ENCODE results near the gene EFEMP2.
A peak's percentile ranks its signal among the peaks of the same experiment; 100 is the strongest.

Gene EFEMP2

DNA sequence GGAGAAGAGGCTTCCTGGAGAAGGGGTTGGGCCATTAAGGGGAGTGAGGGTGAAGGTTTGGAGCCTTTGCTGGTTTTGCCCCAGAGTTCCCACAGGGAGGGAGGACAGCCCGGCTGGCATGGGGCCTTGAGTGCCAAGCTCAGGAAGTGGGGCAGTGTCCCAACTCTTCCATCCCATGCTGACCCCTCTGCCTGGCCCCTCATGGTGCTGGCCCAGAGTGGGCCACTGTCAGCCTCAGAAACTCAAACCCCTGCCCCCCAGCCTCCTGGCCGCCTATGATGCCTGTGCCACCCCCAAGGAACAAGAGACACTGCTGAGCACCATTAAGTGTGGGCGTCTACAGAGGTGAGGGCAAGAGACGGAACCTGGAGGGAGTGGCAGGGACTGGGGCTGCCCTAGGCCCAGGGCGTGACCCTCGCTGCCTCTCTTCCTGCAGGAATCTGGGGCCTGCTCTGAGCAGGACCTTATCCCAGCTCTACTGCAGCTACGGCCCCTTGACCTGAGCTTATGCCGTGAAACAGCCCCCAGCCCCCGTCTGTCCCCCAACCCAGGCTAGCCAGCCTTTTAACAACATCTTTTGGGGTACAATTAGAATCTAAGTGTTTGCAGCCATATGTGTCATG, 6.9 kb downstream of the EFEMP2 start:
- DNase-seq: no peak

DNA sequence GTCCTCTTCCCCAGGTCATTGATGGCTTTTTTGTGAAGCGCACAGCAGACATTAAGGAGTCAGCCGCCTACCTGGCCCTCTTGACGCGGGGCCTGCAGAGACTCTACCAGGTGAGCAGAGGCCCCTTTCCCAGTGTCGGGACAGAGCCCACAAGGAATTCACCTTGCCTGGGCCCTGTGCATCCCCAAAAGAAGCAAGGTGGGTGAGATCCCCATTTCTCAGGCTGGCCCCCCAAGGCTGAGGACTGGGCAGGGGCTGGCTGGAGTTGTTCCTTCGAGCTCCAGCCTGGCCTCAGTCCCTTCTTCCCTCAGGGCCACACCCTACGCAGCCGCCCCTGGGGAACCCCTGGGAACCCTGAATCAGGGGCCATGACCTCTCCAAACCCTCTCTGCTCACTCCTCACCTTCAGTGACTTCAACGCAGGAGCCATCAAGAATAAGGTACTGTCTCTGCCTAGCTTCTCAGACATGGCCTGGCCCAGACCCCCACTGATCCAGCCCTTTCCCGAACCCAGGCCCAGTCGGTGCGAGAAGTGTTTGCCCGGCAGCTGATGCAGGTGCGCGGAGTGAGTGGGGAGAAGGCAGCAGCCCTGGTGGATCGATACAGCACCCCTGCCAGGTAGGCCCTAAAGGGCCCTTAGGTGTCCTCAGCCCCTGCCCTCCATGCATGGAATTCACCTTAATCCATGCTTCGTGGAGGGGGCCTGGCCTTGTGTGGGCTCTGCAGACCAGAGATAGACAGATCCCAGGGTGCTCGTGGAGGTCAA, 7.7 kb downstream of the EFEMP2 start:
- no peak for DNase-seq

DNA sequence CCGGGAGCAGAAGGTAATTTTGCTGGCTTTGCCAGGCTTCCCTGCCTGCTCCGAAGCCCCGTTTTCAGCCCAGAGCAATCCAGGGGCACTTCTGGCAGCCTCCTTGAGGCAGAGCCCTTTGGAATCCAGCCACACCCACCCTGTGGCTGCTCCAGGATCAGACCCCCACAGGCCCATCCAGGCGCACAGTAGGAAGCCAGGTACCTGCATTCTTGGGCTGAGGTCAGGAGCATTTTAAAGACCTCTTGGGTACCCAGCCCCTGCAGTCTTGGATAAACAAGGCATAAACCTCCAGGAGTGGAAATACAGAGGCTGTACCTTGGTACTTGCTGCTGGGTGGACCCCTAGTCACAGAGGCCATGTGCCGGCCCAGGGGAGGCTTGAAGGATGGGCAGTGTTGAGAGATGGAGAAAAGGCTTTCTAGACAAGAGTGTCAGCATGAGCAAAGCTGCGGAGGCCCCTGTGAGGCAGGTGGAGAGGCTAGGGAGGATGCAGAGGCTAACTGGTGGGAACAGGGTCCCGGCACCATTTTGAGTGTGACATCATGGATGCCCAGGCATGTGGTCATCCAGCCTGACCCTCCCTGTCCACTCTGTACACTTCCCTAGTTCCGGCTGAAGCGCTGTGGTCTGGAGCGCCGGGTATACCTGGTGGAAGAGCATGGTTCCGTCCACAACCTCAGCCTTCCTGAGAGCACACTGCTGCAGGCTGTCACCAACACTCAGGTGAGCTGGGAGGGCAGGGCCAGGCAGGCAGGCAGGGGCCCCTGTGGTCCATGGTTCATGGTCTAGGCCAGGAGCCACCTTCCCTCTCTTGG, 8.5 kb downstream of the EFEMP2 start:
- no peak for DNase-seq

DNA sequence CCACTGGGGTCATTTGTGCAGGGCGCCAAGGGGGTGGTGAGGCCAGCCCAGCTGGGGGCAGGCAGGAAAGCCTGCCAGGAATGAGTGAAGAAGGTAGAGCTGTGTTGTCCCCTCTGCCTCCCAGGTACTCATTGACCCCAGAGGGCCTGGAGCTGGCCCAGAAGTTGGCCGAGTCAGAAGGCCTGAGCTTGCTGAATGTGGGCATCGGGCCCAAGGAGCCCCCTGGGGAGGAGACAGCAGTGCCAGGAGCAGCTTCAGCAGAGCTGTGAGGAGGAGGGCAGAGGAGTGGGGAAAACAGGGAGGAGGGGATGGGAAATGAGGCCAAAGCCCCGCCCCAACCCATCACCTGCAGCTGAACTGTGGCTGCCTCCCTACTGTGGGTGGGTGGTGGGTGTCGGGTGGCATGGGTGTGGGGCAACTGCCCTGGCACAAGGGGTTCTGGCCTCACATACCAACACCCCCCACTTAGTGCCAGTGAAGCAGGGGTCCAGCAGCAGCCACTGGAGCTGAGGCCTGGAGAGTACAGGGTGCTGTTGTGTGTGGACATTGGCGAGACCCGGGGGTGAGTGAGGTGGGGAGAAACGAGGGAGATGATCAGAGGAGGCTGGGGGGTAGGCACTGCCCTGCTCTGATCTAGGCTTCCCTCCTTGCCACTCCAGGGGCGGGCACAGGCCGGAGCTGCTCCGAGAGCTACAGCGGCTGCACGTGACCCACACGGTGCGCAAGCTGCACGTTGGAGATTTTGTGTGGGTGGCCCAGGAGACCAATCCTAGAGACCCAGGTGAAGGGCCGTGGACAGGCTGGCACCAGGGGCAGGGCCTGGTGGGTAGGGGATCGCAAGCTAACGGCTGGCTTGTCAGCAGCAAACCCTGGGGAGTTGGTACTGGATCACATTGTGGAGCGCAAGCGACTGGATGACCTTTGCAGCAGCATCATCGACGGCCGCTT, 9.4 kb downstream of the EFEMP2 start:
- no peak for DNase-seq

DNA sequence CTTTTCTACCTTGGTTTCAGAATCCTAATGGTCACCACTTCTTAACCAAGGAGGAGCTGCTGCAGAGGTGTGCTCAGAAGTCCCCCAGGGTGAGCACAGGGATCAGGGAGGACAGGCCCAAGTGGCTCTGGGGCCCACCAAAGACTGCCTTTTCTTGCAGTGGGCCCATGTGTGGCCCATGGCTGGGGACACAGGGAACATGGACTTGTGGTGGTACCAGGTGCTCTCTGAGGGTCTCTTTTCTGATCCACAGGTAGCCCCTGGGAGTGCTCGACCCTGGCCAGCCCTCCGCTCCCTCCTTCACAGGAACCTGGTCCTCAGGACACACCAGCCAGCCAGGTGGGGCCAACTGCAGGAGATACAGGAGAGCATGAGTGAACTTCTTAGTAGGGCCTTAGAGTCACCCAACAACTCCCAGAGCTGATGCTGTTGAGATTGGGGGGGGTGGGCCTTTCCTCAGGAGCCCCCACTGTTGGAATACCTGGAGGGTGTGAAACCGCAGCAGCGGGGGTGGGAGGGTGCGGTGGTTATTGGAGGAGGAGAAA, 10.3 kb downstream of the EFEMP2 start:
- no peak for DNase-seq

DNA sequence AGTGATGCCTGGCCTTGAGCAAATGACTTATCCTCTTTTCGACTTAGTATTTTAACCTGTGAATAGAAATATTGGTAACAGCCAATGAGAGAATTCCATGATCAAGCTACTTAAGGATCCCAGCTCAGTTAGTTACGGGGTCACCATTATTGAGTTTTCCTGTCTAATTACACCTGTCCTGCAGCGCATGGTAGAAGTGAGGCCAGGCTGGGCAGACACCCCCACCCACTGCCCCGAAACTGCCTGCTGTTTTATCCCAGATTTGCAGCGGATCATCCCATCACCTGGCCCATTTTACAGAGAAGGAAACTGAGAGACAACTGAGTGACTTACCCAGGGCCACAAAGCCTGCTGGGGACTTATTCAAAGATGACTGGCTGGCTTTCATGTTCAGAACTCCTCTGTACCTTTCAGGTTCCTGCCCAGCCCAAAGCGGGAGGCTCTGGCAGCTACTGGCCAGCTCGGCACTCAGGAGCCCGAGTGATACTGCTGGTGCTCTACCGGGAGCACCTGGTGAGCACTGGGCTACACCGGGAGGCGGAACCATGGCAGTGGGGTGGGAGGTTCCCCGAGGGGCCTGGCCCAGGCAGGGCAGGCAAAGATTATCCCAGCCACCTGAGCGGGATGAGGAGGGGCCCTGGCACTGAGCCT, 10.9 kb downstream of the EFEMP2 start:
- no peak for DNase-seq

DNA sequence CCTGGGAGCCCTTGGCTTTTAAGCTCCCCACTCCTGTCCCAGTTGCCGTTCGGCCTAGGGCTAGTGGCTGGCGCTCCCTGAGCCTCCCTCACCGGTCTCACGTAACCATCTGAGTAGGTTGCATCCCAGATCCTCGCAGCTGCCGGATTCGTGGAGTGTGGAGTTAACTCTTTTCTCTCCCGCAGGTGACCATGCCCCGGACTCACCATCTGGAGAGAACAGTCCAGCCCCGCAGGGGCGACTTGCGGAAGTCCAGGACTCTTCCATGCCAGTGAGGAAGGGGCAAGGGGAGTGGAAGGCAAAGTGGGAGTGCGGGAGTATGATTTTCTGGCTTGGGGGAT, 11.5 kb downstream of the EFEMP2 start:
- no peak for DNase-seq

DNA sequence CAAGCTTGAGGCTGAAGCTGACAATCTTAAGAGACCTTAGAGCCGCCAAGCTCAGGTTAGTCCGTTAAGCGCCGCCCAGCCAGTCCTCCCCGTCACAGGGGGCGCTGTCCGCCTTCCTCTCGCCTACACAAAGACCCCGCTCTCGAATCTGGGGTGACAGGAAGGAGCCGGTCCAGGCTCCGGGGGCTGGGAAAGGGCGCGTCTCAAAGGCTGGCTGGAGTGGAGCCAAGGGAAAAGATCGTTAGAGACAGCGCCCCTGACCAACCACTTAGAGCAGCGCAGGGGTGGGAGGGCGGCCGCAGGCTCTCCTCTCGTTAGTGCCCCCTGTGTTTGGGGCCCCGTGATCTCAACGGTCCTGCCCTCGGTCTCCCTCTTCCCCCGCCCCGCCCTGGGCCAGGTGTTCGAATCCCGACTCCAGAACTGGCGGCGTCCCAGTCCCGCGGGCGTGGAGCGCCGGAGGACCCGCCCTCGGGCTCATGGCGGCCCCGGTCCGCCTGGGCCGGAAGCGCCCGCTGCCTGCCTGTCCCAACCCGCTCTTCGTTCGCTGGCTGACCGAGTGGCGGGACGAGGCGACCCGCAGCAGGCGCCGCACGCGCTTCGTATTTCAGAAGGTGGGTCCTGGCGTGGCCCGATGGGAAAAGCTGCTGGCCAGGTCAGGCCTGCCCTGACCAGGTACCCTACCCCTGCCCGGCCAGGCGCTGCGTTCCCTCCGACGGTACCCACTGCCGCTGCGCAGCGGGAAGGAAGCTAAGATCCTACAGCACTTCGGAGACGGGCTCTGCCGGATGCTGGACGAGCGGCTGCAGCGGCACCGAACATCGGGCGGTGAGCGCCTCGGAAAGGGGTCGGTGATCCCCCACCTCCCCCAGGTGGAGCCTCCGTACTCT, 12.1 kb downstream of the EFEMP2 start, which contains the start of gene MUS81:
TSS of gene MUS81 (plus strand) at position 156 of the 887 bp plus-strand sequence. CDS start at position 477, 321 bp downstream.
- peak; percentile 97 for DNase-seq

DNA sequence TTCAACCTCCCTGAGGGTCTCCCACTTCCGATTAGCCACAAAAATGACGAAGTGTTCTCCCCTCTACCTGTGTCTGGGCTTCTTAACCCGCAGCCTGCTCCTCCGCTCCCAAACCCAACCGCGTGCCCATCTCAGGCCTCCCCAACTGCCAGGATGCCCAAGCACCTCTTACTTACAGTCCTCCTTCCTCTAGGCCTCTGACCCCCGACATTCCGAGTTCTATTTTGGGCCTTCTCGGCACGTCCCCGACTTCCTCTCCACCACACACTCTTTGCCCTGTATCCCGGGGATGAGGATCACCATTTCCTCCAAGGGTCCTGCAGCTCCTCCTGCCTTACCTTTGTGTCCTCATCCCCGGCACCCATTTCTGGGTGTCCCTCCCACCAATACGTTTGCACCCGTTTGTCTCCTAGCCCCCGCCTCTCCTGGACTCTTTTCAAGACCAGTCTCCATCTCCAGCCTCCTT, 12.8 kb downstream of the EFEMP2 start:
- DNase-seq: no peak

DNA sequence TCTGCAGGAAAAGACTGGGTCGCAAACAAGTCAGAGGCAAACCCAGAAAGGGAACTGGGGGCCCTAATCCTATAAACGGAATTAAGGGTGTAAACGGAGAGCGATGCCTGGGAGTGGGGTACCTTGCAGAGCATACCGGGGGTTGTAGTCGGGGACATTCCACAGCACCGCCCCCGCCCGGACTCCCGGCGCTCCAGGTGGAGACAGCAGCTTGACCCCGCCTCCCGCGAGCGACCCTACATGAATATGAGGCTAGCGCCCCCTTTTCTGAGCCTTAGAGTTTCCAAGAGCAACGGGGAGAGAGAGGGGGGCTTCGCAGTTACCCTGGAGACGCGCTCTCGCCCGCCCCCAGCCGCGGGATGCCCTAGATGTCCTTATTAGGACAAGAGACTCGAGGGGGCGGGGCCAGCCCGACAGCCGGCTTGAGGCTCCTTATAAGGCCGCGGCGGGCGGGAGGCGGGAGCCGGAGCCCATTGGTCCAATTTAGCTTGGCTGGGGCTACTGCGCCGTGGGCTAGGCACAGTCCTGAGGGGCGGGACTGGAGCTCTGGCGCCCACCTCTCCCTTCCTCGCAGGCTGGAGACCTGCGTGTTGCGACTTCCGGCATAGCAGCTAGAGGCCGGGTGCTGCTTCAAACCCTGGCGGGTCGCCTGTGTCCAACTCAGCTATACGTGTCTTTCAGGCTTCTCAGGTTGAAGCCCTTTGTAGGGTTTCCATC, 13.3 kb downstream of the EFEMP2 start:
- peak; percentile 98 for DNase-seq

DNA sequence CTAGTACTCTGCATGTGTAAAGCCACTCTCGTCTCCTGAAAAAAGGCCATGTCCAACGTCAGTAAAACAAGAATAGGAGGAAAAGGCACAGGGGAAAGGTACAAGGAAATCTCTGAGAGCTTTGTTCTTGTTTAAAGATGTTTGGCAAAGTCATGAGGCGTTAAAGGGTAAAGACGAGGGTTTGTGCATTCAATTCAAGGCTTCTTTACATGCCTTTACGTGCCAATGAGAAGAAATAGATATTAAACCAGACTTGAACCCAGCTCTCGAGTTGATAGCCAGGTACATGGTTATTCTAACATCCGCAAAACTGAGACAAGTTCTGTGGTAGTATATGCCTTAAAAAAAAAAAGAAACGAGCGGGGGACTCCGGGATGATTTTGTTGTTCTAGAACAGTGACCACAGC, 13.9 kb downstream of the EFEMP2 start:
- no peak for DNase-seq

DNA sequence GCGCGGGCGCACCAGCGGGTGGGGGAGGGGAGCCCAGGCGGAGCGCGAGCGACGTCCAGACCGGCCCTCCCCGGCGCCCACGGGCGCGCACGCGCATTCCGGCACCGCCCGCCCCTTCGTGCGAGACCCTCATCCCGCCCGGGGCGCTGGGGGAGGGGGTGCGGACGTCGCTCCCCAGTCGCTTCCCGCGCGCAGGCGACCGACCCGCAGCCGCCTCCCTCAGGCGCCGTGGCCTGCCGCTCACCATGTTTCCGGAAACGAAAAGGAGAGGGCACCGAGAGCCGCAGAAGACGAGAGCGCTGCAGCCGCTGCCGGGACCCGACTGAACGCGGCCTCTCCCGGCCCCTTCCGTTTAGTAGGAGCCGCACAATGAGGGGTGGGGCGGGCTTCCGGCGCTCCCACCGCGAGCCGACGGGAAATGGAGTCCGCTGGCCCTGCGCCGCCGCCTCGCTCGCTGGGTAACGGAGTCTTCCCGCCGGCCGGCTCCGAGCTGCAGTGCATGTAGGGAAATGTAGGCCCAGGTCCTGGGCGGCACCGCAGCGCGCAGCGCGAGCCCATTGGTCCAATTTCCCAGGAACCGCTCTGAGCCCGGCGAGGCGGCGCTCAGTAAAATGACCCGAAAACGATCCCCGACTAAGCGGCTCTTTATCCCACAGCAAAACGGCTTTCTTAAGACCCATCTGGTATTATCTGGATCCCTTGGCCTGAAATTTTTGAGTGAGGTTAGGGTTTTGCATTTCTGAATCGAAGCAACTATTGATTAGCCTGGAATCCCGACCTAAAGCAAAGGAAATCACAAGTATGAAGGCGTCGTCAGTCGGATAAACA, 14.5 kb downstream of the EFEMP2 start, which contains the start of gene CFL1:
TSS of gene CFL1 (minus strand) at position 328 of the 828 bp plus-strand sequence. CDS start at position 247, 81 bp downstream.
- DNase-seq: peak; percentile 98

DNA sequence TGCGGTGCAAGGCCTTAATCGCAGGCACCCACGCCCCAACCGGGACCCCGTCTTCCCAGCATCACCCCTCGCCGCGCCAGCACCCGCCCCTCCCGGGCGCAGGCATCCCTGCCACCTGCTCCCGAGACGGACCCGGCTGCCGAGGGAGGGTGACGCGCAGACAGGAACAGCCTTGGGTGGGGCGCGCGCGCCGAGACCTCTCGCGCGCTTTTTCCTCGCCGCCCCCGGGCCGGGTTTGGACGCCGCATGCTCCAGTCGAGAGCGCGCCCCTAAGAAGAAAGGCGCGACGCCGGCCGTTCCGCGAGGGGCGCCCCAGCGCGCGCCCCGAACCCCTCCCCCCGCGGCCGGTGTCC, 15.1 kb downstream of the EFEMP2 start:
- no peak for DNase-seq

DNA sequence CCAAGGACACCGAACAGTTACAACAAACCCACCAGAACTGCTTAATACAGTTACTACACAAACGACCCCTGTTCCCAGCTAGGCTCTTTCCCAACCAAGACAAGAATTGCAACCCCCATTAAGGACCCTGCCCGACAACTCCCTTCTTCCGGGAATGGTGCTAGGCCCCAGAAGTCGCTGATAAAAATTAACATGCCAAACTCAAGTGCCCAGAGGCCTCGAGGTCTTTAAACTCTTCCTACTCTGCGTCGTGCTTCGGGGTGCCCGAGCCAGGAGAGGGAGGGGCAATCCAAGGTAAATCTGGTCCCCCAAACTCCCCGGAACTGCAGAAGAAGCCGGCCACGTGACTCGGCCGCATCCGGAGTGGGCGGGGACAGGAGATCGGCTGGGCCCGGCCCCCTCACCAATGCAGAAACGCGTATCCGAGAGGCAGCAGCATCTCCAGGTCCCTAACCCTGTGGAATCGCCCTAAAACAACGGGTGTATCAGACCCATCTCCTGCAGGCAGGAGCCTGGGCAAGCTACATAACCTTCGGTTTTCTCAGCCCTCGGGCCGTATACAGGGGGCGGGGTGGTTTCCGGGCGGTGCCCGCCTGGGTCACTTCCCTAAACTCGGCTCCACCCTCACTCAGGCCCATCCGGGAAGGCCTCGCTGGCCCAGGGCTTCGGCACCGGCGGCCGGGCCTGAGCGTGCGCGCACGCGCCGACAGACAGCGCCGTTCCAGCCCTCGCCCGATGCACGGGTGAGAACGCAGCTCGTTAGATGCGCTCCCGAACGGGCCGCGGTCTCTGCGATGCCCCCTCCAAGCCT, 15.7 kb downstream of the EFEMP2 start:
- DNase-seq: peak; percentile 49

DNA sequence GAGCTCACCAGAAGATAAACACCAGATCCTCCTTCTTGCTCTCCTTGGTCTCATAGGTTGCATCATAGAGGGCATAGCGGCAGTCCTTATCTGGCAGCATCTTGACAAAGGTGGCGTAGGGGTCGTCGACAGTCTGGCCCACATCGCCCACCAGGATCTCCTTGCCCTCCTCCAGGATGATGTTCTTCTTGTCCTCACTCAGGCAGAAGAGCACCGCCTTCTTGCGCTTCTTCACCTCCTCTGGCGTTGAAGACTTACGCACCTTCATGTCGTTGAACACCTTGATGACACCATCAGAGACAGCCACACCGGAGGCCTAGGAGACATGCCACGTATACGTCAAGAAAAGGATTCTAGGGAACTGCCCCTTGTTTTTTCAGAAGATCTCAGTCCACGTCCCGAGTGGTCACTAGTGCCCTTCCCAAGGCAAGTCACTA, 16.7 kb downstream of the EFEMP2 start:
- no peak for DNase-seq

DNA sequence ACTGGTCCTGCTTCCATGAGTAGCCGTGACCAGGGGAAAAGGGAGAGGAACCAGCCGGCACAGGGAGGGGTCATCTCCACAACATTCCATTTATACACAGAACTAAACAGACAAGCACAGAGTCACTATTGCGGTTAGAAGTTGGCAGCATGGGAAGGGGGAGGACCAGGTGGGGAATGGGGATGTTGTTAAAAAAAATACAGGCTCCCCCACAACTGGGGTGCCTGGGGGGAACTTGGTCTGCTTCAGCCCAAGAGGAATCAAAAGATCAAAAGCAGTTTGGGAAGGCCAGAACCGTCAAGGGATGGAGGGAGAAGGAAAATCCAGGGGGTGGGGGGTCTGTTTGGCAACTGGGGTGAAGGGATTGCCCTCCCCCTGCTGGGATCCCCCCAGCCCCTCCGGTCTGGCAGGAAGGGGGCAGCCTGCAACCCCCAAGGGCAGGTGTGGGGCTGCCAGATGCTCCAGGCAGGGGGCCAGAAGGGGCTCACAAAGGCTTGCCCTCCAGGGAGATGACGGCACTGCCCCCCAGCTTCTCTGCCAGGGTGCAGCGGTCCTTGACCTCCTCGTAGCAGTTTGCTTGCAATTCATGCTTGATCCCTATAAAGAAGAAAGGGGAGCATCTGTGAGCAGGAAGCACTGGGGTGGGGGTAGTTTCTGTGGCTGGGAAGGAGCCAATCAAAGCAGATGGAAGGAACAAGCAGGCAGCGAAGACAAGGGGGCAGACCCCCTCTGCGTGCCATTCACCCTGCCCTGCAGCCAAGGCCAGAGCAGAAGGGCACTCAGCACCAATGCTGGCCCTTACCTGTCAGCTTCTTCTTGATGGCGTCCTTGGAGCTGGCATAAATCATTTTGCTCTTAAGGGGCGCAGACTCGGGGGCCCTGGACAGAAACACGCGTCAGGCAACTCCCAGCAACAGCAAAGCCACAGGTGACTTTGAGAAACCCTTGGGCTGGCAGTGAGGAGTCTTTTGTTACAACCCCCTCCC, 17.5 kb downstream of the EFEMP2 start:
- DNase-seq: no peak

DNA sequence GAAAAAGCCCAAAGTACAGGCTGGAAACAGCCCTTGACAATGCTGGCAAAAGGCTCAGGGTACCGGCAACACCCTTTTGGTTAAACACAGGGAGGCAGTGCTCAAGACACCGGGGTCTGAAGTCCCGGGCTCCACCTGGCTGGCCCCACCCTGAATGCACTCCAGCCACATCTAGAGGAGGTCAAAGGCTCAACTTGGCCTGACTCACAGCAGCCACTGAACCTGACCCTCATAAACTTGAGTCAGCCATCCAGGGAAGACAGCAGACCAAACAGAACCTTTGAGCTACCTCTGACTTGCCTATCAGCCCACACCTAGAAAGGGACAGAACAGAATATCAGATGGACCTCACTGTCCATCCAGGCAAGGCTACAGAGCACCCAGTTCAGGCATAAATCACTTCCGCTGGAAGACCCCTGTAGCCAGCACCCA, 18.4 kb downstream of the EFEMP2 start:
- DNase-seq: no peak
